CD8-positive, alpha-beta memory T cell (primary cell): Measurements from ENCODE around the gene SYNE2. TPM values are rescaled to one million over a fixed set of nuclear protein-coding genes. Genes with fewer than 3 reads are reported as not detected.
A peak's percentile ranks its signal among the peaks of the same experiment; 100 is the strongest.
"Not testable (repeated sequence)": the region's sequence is repeated elsewhere in the genome, so short reads cannot be mapped to it uniquely, and the experiment has no call there.

Experiments
- CTCF ChIA-PET: fragments of 350-600 bp; sonication (Branson Sonifier 250); formaldehyde crosslinking; loops from one replicate; lab custom pipeline; 2021; ENCODE audit warnings: antibody characterized with exemption; lab: Charles Lee
- POLR2A ChIA-PET: fragments of 350-600 bp; sonication (Branson Sonifier 250); formaldehyde crosslinking; loops from one replicate; lab custom pipeline; 2021; ENCODE audit warnings: antibody characterized with exemption; lab: Charles Lee
- DNase-seq, 5 donors: peaks; one replicate each; pipeline versions ENCODE4 v3.0.0 to v3.0.0-alpha.2; 2020 to 2022; ENCODE audit warnings: mixed read lengths in 1 of 5
- H3K27ac ChIP-seq: one replicate; pipeline ENCODE4 v1.7.0; 2013; ENCODE audit warnings: low read depth, mild to moderate bottlenecking, low read length, moderate library complexity
- H3K27me3 ChIP-seq: 2 replicates; pipeline ENCODE4 v1.7.0; 2013; ENCODE audit warnings: low read length, mild to moderate bottlenecking; ENCODE audit not compliant: insufficient read depth, poor library complexity, severe bottlenecking
- H3K36me3 ChIP-seq: 2 replicates; pipeline ENCODE4 v1.7.0; 2013; ENCODE audit warnings: mild to moderate bottlenecking, low read length, moderate library complexity; ENCODE audit not compliant: insufficient read depth
- H3K4me1 ChIP-seq: 2 replicates; pipeline ENCODE4 v1.7.0; 2013; ENCODE audit warnings: mild to moderate bottlenecking, low read length, moderate library complexity; ENCODE audit not compliant: insufficient read depth
- H3K4me3 ChIP-seq: 2 replicates; pipeline ENCODE4 v1.7.0; 2013; ENCODE audit warnings: mild to moderate bottlenecking, low read length
- H3K9me3 ChIP-seq: 2 replicates; pipeline ENCODE4 v1.7.0; 2013; ENCODE audit warnings: mild to moderate bottlenecking, low read length
- H3K27ac Mint-ChIP-seq, 8 donors: one replicate each; pipeline ENCODE4 v1.8.0; 2020 to 2021; ENCODE audit warnings: mixed read lengths in 8 of 8, mild to moderate bottlenecking in 6 of 8, inconsistent platforms in 3 of 8, moderate library complexity in 3 of 8
- H3K27me3 Mint-ChIP-seq, 2 donors: one replicate each; pipeline ENCODE4 v1.8.0; 2020 to 2021; ENCODE audit warnings: mixed read lengths in 2 of 2, mild to moderate bottlenecking in 1 of 2, moderate library complexity in 1 of 2
- H3K36me3 Mint-ChIP-seq, 3 donors: one replicate each; pipeline ENCODE4 v1.8.0; 2020 to 2021; ENCODE audit warnings: mixed read lengths in 3 of 3, inconsistent platforms in 1 of 3, mild to moderate bottlenecking in 1 of 3
- H3K4me1 Mint-ChIP-seq, 3 donors: one replicate each; pipeline ENCODE4 v1.8.0; 2020 to 2021; ENCODE audit warnings: mixed read lengths in 3 of 3, inconsistent platforms in 1 of 3, mild to moderate bottlenecking in 1 of 3
- H3K4me3 Mint-ChIP-seq, 7 donors: one replicate each; pipeline ENCODE4 v1.8.0; 2020 to 2021; ENCODE audit warnings: mixed read lengths in 7 of 7, mild to moderate bottlenecking in 6 of 7, moderate library complexity in 4 of 7, inconsistent platforms in 2 of 7
- H3K9me3 Mint-ChIP-seq, 5 donors: one replicate each; pipeline ENCODE4 v1.8.0; 2020 to 2022; ENCODE audit warnings: mixed read lengths in 5 of 5, mild to moderate bottlenecking in 3 of 5, moderate library complexity in 2 of 5, inconsistent platforms in 1 of 5
- polyA plus RNA-seq: library from polyadenylated mRNA; unstranded; fragments of 300-500 nt; fragmentation: Illumina TruSeq; gene quantifications from one replicate; pipeline ENCODE4 v1.2.3, GENCODE V29; 2021
- total RNA-seq, 2 experiments: library from RNA; stranded (reverse); gene quantifications; one replicate each; pipeline ENCODE4 v1.2.3, GENCODE V29; 2021

SYNE2 gene
- total and polyA plus RNA-seq, 3 experiments from 2014 or later = 45.2 to 104 (median 45.6) TPM

DNA sequence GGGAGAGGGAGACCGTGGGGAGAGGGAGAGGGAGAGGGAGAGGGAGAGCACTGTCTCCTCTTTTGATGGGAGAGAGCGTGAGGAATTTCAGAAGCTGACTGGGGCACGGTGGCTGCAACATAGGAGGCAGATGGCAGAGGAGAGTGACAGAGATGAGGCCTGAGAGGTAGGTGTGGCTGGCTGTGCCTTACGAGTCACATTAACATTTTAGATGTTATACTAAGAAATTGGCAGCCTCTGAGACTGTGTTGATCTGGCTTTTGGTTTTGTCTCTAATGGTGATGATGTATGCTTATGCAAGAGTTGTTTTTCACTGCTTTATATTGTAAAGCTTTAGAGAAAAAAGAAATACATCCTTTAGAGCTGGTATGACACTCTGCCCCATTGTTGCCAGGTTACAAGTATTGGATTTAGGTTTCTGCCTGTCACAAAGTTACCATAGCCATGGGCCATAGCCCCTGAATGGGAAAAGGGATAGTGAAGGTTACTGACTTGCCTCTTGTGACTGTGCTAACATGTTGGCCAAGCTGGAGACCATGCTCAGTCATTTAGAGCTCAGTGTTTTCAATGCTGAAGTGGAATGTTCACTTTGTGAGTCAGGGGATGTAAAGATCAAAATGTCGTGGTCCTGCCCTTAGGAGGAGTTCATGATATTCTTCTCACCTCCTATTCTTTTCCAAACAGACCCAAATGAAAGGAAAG lies 186.2 kb downstream of the SYNE2 start:
- Mint-ChIP-seq H3K27ac (peak overlapping the region in 2 of 8 donors; percentile 23 to 73), H3K9me3 (peaks cover 4 to 11% (median 8%) of the 10 kb centered on the region in 5 donors), H3K4me3 (peak overlapping the region in 1 of 7 donors; percentile 15), H3K27me3 (no peaks in the 10 kb centered on the region), H3K4me1 (peaks cover 10 to 20% (median 13%) of the 10 kb centered on the region in 3 donors), H3K36me3 (peaks cover 32 to 69% (median 39%) of the 10 kb centered on the region in 3 donors)
- Histone ChIP-seq H3K4me3 (no peak overlapping the region), H3K4me1 (no peaks in the 10 kb centered on the region), H3K27me3 (no peaks in the 10 kb centered on the region), H3K36me3 (no peaks in the 10 kb centered on the region), H3K27ac (no peak overlapping the region), H3K9me3 (no peaks in the 10 kb centered on the region)
- ChIA-PET CTCF (interaction anchor here (0.7 kb wide), 1 partner anchor 12 kb away, joined by 3 read pairs; no protein-coding TSS in a partner anchor), POLR2A (no interaction called here)
- no peak for DNase-seq

DNA sequence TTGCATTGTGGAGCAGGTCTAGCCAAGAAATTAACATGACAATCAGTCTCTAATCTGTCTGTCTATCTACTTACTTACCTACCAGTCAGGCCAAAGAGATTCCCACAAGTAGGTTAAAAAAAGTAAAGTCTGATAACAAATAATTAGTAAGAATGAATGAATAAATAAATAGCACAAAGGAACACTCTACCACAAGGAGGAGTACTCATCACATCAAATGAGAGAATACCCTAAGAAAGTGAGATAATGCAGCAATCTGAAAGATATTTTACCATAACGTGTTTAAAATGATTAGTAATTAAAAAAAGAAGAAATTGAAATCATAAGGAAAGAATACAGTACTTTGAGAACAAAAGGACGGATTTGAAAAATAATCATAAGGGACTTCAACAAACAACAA lies 187.2 kb downstream of the SYNE2 start:
- no peaks in the 10 kb centered on the region for H3K27me3 Mint-ChIP-seq
- peak overlapping the region in 4 of 8 donors; percentile 9 to 69 (median 40) for H3K27ac Mint-ChIP-seq
- Histone ChIP-seq H3K27me3 (no peaks in the 10 kb centered on the region), H3K36me3 (no peaks in the 10 kb centered on the region), H3K9me3 (no peaks in the 10 kb centered on the region), H3K4me1 (no peaks in the 10 kb centered on the region), H3K27ac (no peak overlapping the region), H3K4me3 (no peak overlapping the region)
- no peak overlapping the region for H3K4me3 Mint-ChIP-seq
- peaks cover 34 to 71% (median 47%) of the 10 kb centered on the region in 3 donors for H3K36me3 Mint-ChIP-seq
- CTCF ChIA-PET = no interaction called here
- H3K9me3 Mint-ChIP-seq = peaks cover 4 to 11% (median 8%) of the 10 kb centered on the region in 5 donors
- DNase-seq = no peak
- H3K4me1 Mint-ChIP-seq = peaks cover 13 to 22% (median 16%) of the 10 kb centered on the region in 3 donors
- POLR2A ChIA-PET = no interaction called here

DNA sequence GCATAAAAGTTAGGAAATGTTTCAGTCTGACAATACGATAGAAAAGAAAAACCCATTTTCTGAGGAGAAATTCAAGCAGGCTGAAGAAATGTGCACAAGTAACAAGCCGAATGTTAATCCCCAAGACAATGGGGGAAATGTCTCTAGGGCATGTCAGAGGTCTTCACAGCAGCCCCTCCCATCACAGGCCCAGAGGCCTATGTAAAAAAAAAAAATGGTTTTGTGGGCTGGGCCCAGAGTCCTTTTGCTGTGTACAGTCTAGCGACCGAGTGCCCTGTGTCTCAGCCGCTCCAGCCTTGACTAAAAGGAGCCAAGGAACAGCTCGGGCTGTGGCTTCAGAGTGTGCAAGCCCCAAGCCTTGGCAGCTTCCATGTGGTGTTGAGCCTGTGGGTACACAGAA lies 190.5 kb downstream of the SYNE2 start:
- H3K4me3 Mint-ChIP-seq, CTCF ChIA-PET, H3K36me3 ChIP-seq, H3K9me3 ChIP-seq, H3K27me3 ChIP-seq, H3K4me1 ChIP-seq, H3K27me3 Mint-ChIP-seq, POLR2A ChIA-PET, DNase-seq, H3K27ac ChIP-seq, H3K4me3 ChIP-seq: not testable (repeated sequence)
- H3K27ac Mint-ChIP-seq = peak overlapping the region in 3 of 8 donors; percentile 30 to 84 (median 50)
- H3K4me1 Mint-ChIP-seq = peaks cover 13 to 21% (median 16%) of the 10 kb centered on the region in 3 donors
- peaks cover 32 to 74% (median 35%) of the 10 kb centered on the region in 3 donors for H3K36me3 Mint-ChIP-seq
- H3K9me3 Mint-ChIP-seq = peaks cover 4 to 11% (median 8%) of the 10 kb centered on the region in 5 donors

DNA sequence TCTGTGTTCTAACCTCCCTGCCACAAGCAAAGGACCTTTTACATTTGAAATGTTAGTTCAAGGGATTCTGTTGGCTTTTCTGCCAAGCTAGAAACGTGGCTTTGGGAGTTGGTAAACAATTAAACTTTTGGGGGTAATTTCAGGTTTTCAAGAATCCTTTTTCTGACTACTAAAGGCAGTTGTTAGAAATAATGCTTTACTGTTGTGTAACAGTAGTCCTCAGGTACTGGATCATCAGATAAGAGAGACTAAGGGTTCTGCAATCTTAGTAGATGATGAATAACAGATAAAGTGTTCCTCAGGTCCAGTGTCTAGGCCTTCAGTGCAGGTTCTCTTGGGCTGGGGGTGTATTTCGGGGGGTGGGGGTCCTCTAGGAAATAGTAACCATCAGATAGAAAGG lies 192.3 kb downstream of the SYNE2 start:
- no peaks in the 10 kb centered on the region for H3K27me3 Mint-ChIP-seq
- peaks cover 4 to 11% (median 8%) of the 10 kb centered on the region in 5 donors for H3K9me3 Mint-ChIP-seq
- POLR2A ChIA-PET = no interaction called here
- CTCF ChIA-PET = no interaction called here
- Histone ChIP-seq H3K27ac (no peak overlapping the region), H3K36me3 (peaks cover 10% of the 10 kb centered on the region), H3K4me3 (no peak overlapping the region), H3K9me3 (no peaks in the 10 kb centered on the region), H3K4me1 (no peaks in the 10 kb centered on the region), H3K27me3 (no peaks in the 10 kb centered on the region)
- H3K36me3 Mint-ChIP-seq = peaks cover 29 to 75% (median 29%) of the 10 kb centered on the region in 3 donors
- no peak overlapping the region for H3K4me3 Mint-ChIP-seq
- DNase-seq = no peak
- H3K4me1 Mint-ChIP-seq = peaks cover 7 to 17% (median 8%) of the 10 kb centered on the region in 3 donors
- H3K27ac Mint-ChIP-seq = peak overlapping the region in 2 of 8 donors; percentile 20 to 81

DNA sequence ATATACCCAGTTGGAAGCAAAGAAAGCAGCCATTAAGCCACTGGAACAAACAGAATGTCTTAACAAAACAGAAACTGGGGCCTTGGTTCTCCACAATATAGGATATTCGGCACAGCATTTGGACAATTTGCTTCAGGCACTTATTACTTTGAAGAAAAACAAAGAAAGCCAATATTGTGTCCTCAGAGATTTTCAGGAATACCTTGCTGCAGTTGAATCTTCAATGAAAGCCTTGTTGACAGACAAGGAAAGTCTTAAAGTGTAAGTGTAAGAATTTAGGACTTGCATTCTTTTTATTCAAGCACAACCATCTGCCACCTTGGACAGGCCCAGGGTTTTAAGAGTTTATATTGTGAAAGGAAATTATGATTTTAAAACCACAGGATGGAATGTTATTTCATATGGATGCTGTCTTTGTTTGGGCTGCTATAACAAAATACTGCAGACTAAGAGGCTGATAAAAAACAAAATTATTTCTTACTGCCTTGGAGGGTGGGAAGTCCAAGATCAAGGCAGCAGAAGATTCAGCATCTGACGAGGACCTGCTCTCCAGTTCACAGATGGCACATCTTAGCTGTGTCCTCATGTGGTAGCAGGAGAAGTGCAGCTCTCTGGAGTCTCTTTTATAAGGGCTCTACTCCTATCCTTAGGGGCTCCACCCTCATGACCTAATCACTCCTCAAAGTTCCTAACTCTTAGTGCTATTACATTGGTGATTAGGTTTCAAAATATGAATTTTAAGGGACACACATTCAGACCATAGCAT lies 197.0 kb downstream of the SYNE2 start:
- CTCF ChIA-PET = interaction anchor here (1.4 kb wide), 1 partner anchor 254 kb away, joined by 3 read pairs; no protein-coding TSS in a partner anchor

DNA sequence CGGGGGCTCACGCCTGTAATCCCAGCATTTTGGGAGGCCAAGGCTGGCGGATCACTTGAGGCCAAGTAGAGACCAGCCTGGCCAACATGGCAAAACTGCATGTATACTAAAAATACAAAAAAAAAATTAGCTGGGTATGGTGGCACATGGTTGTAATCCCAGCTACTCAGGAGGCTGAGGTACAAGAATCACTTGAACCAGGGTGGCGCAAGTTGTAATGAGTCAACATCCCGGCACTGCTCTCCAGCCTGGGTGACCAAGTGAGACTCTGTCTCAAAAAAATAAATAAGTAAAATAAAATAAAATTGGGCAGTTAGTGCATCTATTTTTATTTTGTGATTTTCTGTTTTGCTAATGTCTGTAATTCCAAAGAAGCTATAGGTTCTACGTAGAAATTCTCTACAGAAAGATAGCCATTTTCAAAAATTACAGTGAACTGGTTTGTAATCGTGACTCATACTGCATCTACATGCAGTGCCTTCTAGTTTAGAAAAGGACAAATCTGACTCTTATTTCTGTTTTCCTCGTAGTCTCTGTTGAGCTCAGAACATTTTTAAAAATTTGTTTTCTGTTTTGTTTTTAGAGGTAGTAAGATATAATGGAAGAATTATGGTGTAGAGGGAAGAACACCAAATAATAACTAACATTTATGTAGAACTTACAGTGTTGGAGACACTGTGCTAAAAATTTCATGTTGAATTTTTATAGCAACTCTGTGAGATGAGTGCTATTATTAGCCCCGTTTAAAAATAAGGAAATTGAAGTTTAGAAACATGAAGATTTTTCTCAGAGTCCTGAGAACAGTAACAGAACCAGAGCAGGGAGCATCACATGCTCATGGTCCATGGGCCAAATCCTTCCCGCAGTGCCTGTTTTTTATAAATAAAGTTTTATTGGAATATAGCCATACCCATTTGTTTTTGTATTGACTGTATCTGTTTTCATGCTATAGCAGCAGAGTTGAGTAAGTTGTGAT lies 201.2 kb downstream of the SYNE2 start:
- no peak for DNase-seq
- Mint-ChIP-seq H3K4me1 (peaks cover 11 to 18% (median 12%) of the 10 kb centered on the region in 3 donors), H3K4me3 (no peak overlapping the region), H3K9me3 (no peaks in the 10 kb centered on the region), H3K27ac (peak overlapping the region in 2 of 8 donors; percentile 17 to 61), H3K36me3 (peaks cover 7 to 75% (median 39%) of the 10 kb centered on the region in 3 donors), H3K27me3 (no peaks in the 10 kb centered on the region)
- H3K9me3 ChIP-seq = no peaks in the 10 kb centered on the region
- ChIA-PET POLR2A (no interaction called here), CTCF (no interaction called here)
- H3K27ac ChIP-seq = no peak overlapping the region
- H3K36me3 ChIP-seq = peaks cover 6% of the 10 kb centered on the region
- H3K27me3 ChIP-seq = no peaks in the 10 kb centered on the region
- H3K4me3 ChIP-seq = no peak overlapping the region
- H3K4me1 ChIP-seq = no peaks in the 10 kb centered on the region

More for the DNA sequence above, 197.0 kb downstream of the SYNE2 start:
- Histone ChIP-seq H3K27me3 (no peaks in the 10 kb centered on the region), H3K9me3 (no peaks in the 10 kb centered on the region), H3K4me3 (no peak overlapping the region), H3K36me3 (peaks cover 11% of the 10 kb centered on the region), H3K4me1 (no peaks in the 10 kb centered on the region), H3K27ac (no peak overlapping the region)
- POLR2A ChIA-PET = no interaction called here
- Mint-ChIP-seq H3K27ac (peak overlapping the region in 1 of 8 donors; percentile 21), H3K27me3 (no peaks in the 10 kb centered on the region), H3K4me3 (no peak overlapping the region), H3K4me1 (peaks cover 4 to 8% (median 8%) of the 10 kb centered on the region in 3 donors), H3K36me3 (peaks cover 7 to 80% (median 34%) of the 10 kb centered on the region in 3 donors), H3K9me3 (no peaks in the 10 kb centered on the region)
- DNase-seq = no peak

DNA sequence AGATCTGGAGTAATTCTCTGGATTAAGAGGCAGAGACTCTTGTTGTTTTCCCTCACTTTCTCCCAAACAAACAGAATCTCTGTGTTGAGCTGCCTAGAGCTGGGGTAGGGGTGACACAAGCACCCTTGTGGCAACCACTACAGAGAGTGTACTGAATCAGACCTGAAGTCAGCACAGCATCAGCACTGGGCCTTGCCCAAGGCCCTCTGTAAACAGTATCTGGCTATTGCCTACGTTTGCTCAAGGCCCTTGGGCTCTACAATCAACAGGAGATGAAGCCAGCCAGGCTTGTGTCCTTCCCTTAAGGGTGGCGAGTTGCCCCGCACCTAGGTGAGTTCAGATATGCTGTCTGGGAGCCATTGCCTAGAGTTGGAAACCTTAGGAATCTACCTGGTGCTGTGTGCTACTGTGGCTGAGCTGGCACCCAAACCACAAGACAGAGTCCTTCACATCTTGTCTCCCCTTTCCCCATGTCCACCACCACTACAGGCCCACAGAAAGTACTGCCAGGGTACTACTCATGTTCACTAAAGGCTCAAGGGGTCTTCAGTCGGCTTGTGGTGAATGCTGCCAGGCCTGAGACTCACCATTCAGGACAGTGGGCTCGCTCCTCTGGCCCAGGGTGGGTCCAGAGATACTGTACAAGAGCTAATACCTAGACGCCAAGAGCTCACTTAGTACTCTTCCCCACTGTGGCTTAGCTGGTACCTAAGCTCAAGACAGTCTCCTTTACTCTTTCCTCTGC lies 206.8 kb downstream of the SYNE2 start:
- Mint-ChIP-seq H3K27ac (peak overlapping the region in 3 of 8 donors; percentile 17 to 64 (median 38)), H3K27me3 (no peaks in the 10 kb centered on the region), H3K4me1 (peaks cover 12 to 26% (median 15%) of the 10 kb centered on the region in 3 donors), H3K36me3 (peaks cover 12 to 79% (median 26%) of the 10 kb centered on the region in 3 donors), H3K9me3 (no peaks in the 10 kb centered on the region), H3K4me3 (no peak overlapping the region)
- CTCF ChIA-PET = no interaction called here
- Histone ChIP-seq H3K27ac (no peak overlapping the region), H3K9me3 (no peaks in the 10 kb centered on the region), H3K4me1 (no peaks in the 10 kb centered on the region), H3K27me3 (no peaks in the 10 kb centered on the region), H3K4me3 (no peak overlapping the region), H3K36me3 (peaks cover 23% of the 10 kb centered on the region)
- POLR2A ChIA-PET = no interaction called here
- DNase-seq = no peak
